ENCODE results near the gene MAGI2. TPM values are rescaled to one million over a fixed set of nuclear protein-coding genes. Genes with fewer than 3 reads are reported as not detected.

Gene MAGI2
- total RNA-seq, 2 donors from 2014 or later, result 10.3 to 19.2 TPM

DNA sequence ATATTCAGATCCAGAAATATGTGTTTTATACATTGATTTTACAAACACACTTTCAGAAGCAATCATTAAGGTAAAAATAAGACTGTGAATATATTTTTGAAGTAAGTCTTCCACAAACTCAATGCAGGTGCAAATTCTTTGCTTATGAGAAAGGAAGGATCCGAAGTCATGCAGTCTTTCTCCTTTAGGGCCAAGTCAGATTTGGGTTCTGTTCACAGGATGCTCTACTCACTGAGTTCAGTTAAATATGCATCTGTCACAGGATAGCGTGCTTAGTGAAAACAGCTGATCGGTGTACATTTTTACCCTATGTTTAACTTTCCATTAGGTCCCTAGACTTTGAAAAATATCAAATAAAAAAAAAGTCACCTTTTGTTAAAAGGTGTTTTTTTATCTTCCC lies 1046.4 kb downstream of the MAGI2 start:
- WGBS, 2 experiments (ENCODE audit: insufficient coverage in 1 of 2, insufficient read length in 1 of 2), result 90 to 91% methylated on average over 3 of the region's 3 CpGs
- H3K4me1 Mint-ChIP-seq, result no peaks in the 10 kb centered on the region
- TF ChIP-seq, protein P1, sequence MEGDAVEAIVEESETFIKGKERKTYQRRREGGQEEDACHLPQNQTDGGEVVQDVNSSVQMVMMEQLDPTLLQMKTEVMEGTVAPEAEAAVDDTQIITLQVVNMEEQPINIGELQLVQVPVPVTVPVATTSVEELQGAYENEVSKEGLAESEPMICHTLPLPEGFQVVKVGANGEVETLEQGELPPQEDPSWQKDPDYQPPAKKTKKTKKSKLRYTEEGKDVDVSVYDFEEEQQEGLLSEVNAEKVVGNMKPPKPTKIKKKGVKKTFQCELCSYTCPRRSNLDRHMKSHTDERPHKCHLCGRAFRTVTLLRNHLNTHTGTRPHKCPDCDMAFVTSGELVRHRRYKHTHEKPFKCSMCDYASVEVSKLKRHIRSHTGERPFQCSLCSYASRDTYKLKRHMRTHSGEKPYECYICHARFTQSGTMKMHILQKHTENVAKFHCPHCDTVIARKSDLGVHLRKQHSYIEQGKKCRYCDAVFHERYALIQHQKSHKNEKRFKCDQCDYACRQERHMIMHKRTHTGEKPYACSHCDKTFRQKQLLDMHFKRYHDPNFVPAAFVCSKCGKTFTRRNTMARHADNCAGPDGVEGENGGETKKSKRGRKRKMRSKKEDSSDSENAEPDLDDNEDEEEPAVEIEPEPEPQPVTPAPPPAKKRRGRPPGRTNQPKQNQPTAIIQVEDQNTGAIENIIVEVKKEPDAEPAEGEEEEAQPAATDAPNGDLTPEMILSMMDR (conservative IDR thresholded peaks at IDR 0.05), result no peak

DNA sequence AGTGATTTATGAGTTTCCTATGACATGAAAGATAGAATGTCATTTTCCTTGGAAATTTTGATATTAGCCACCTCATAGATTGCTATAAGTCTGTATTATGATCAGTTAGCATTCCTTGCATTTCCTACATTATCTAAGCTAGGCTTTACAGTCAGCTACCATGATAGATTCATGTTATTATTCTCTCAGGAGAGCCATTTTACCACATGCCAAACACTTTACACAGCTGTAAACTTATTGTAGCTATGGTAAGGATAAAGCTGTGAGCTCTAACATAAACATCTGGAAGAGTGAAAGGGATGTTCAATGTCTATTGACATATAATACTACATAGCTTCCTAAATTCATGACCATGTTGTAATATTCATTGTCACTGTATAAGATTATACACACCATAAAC lies 1046.9 kb downstream of the MAGI2 start:
- Histone ChIP-seq H3K9ac (ENCODE audit: extremely low read depth, low read length, poor library complexity, severe bottlenecking) (no peak overlapping the region), H3K36me3 (ENCODE audit: control insufficient read depth, insufficient read depth, low read length) (no peaks in the 10 kb centered on the region), H3K27ac (ENCODE audit: low read depth, low read length) (no peak overlapping the region), H3K27me3 (ENCODE audit: control insufficient read depth, insufficient read depth, low read length, poor library complexity, severe bottlenecking) (no peaks in the 10 kb centered on the region), H3K4me1 (ENCODE audit: control insufficient read depth, insufficient read depth, low read length) (no peaks in the 10 kb centered on the region), H3K4me3 (ENCODE audit: low read length) (no peak overlapping the region), H3K9me3 (ENCODE audit: control insufficient read depth, low read length) (no peaks in the 10 kb centered on the region)
- H3K27ac Mint-ChIP-seq, result no peak overlapping the region
- TF ChIP-seq, protein P1 (conservative IDR thresholded peaks at IDR 0.05), result no peak
- H3K27me3 Mint-ChIP-seq (ENCODE audit: insufficient read depth), result no peaks in the 10 kb centered on the region
- H3K9me3 Mint-ChIP-seq, result peaks cover 10% of the 10 kb centered on the region
- DNase-seq, result no peak
- no peaks in the 10 kb centered on the region for H3K36me3 Mint-ChIP-seq (ENCODE audit: low read depth)
- H3K4me1 Mint-ChIP-seq, result no peaks in the 10 kb centered on the region
- no peak overlapping the region for H3K4me3 Mint-ChIP-seq

More for the DNA sequence above, 1046.4 kb downstream of the MAGI2 start:
- Mint-ChIP-seq H3K36me3 (ENCODE audit: low read depth) (no peaks in the 10 kb centered on the region), H3K9me3 (peaks cover 10% of the 10 kb centered on the region), H3K4me3 (no peak overlapping the region), H3K27me3 (ENCODE audit: insufficient read depth) (no peaks in the 10 kb centered on the region), H3K27ac (no peak overlapping the region)
- H3K36me3 ChIP-seq (ENCODE audit: control insufficient read depth, insufficient read depth, low read length), result no peaks in the 10 kb centered on the region
- no peak overlapping the region for H3K4me3 ChIP-seq (ENCODE audit: low read length)
- H3K9ac ChIP-seq (ENCODE audit: extremely low read depth, low read length, poor library complexity, severe bottlenecking), result no peak overlapping the region
- no peak overlapping the region for H3K27ac ChIP-seq (ENCODE audit: low read depth, low read length)
- H3K9me3 ChIP-seq (ENCODE audit: control insufficient read depth, low read length), result no peaks in the 10 kb centered on the region
- no peak for DNase-seq
- no peaks in the 10 kb centered on the region for H3K27me3 ChIP-seq (ENCODE audit: control insufficient read depth, insufficient read depth, low read length, poor library complexity, severe bottlenecking)
- H3K4me1 ChIP-seq (ENCODE audit: control insufficient read depth, insufficient read depth, low read length), result no peaks in the 10 kb centered on the region

DNA sequence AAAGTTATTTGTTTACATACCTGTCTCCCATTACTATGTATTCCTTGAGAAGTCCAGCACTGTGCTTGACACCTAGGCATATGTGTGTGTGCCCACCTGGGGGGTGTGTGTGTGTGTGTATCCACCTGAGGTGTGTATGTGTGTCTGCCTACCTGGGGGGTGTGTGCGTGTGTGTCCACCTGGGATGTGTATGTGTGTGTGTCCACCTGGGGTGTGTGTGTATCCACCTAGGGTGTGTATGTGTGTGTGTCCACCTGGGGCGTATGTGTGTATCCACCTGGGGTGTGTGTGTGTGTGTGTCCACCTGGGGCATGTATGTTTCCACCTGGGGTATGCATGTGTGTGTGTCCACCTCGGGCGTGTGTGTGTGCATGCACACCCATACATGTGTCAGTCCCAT lies 1051.4 kb downstream of the MAGI2 start:
- H3K9ac ChIP-seq (ENCODE audit: extremely low read depth, low read length, poor library complexity, severe bottlenecking), result no peak overlapping the region
- H3K27me3 ChIP-seq (ENCODE audit: control insufficient read depth, insufficient read depth, low read length, poor library complexity, severe bottlenecking), result no peaks in the 10 kb centered on the region
- H3K4me3 Mint-ChIP-seq, result no peak overlapping the region
- DNase-seq, result peak; percentile 41
- no peak overlapping the region for H3K4me3 ChIP-seq (ENCODE audit: low read length)
- no peaks in the 10 kb centered on the region for H3K9me3 ChIP-seq (ENCODE audit: control insufficient read depth, low read length)
- TF ChIP-seq, protein P1 (conservative IDR thresholded peaks at IDR 0.05), result no peak
- H3K9me3 Mint-ChIP-seq, result peaks cover 10% of the 10 kb centered on the region
- no peaks in the 10 kb centered on the region for H3K36me3 ChIP-seq (ENCODE audit: control insufficient read depth, insufficient read depth, low read length)
- no peaks in the 10 kb centered on the region for H3K4me1 ChIP-seq (ENCODE audit: control insufficient read depth, insufficient read depth, low read length)
- peaks cover 7% of the 10 kb centered on the region for H3K27me3 Mint-ChIP-seq (ENCODE audit: insufficient read depth)
- no peak overlapping the region for H3K27ac Mint-ChIP-seq
- no peak overlapping the region for H3K27ac ChIP-seq (ENCODE audit: low read depth, low read length)
- H3K4me1 Mint-ChIP-seq, result peaks cover 20% of the 10 kb centered on the region
- no peaks in the 10 kb centered on the region for H3K36me3 Mint-ChIP-seq (ENCODE audit: low read depth)
- WGBS, 2 experiments (ENCODE audit: insufficient coverage in 1 of 2, insufficient read length in 1 of 2), result 95% methylated on average over 4 of the region's 4 CpGs; no CpG with 5 or more reads in 1 of the 2 experiments
